ENCODE data around the gene MIEF1.

Gene MIEF1

DNA sequence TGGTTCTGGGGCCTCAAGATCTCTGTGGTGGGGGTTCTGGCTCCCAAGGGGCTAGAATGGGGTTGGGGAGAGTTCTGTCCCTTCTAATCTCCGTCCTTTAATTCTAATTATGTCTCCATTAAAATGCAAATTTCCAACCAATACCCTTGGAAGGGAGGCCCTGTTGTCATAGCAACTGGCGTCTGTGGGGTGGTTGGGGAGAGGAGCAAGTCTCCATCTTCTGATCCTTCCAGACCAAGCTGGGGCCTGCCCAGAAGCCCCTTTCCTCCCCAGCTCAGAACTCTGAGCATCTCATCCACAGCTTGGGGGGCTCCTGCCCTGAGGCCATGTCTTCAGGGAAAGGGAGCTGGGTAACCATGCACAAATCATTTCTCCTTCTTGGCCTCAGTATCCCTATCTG is 35.9 kb downstream of the MIEF1 start:
- DNase-seq, result no peak
- no peaks in the 10 kb centered on the region for H3K9me3 ChIP-seq (ENCODE audit: severe bottlenecking)
- H3K27me3 ChIP-seq (ENCODE audit: insufficient read depth, low read depth, severe bottlenecking), result no peaks in the 10 kb centered on the region
- H3K27ac ChIP-seq, result no peak overlapping the region
- no peak for TF ChIP-seq CTCF (IDR thresholded peaks at IDR 0.05; ENCODE audit: low read depth, low read length)
- H3K36me3 ChIP-seq, result no peaks in the 10 kb centered on the region
- no peak overlapping the region for H3K4me3 ChIP-seq (ENCODE audit: low read depth, low read length)

DNA sequence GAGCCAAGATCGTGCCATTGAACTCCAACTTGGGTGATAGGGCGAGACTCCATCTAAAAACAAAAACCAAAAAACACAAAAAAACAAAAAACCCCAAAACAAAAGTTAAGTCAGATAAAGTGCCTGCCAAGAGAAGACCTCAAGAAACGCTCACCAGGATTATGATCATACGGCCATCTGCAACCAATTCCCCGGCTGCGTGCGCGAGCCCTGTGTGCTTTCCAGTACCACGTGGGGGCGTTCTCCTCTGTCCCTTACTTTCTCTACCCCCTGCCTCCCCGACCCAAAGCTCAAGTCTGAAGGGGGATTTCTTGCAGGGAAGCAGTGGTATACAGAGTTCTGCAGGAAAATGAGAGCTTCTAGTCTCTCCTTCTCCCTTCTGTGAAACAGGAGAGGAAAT is 41.0 kb downstream of the MIEF1 start:
- DNase-seq, result peak; percentile 88
- H3K9me3 ChIP-seq (ENCODE audit: severe bottlenecking), result no peaks in the 10 kb centered on the region
- H3K27me3 ChIP-seq (ENCODE audit: insufficient read depth, low read depth, severe bottlenecking), result no peaks in the 10 kb centered on the region
- TF ChIP-seq CTCF (IDR thresholded peaks at IDR 0.05; ENCODE audit: low read depth, low read length), result peak; percentile 84
- no peaks in the 10 kb centered on the region for H3K36me3 ChIP-seq
- H3K4me3 ChIP-seq (ENCODE audit: low read depth, low read length), result no peak overlapping the region
- no peak overlapping the region for H3K27ac ChIP-seq

DNA sequence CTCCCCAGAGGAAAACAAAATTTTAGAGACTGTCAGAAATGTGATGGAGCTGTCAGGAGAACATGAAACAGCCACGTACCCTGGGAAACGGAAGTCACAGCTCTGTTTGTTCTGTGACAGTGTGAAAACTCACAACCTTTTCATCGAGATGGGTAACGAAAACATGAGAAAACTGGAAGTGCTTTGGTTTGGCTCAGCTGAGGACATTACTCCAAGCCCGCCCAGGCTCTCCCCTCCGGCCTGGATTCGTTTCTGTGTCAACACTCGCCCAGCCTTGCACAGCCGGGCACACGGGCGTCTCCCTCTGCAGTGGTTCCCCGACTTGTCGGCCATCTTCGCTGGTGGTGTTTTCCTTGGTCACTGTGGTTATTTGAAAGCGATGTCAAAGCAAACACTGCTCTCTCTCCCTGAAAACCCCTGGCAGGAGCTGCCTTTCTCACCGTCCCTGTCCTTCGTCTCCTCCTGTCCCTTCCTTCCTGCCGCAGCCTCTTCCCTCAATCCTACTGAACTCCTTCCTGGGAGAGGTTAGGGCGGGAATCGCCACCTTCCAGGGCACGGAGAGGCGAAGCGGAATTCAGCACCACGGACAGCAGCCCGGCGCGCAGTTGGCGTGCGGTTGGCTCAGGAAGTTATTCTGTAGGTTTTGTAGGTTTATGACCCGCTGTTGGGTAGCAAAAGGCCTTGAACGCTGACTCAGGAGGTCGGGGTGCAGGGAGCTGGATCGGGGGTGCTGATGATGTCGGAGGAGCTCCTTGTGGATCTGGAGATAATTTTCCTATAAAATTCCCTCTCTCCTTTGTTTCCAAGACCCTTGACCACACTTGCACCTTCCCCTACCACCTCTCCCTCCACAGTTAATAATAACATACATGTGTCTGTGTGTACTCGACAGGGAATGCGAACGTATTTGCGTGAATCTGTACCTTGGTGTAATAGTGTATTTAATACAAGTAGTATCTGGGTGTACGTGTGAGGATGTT is 43.6 kb downstream of the MIEF1 start:
- Histone ChIP-seq H3K36me3 (no peaks in the 10 kb centered on the region), H3K9me3 (ENCODE audit: severe bottlenecking) (no peaks in the 10 kb centered on the region), H3K4me3 (ENCODE audit: low read depth, low read length) (no peak overlapping the region), H3K27ac (no peak overlapping the region), H3K27me3 (ENCODE audit: insufficient read depth, low read depth, severe bottlenecking) (no peaks in the 10 kb centered on the region)
- no peak for DNase-seq
- no peak for TF ChIP-seq CTCF (IDR thresholded peaks at IDR 0.05; ENCODE audit: low read depth, low read length)

- TF ChIP-seq CTCF (IDR thresholded peaks at IDR 0.05; ENCODE audit: low read depth, low read length), result no peak
- DNase-seq, result no peak
- Histone ChIP-seq H3K4me3 (ENCODE audit: low read depth, low read length) (no peak overlapping the region), H3K27ac (no peak overlapping the region), H3K9me3 (ENCODE audit: severe bottlenecking) (no peaks in the 10 kb centered on the region), H3K27me3 (ENCODE audit: insufficient read depth, low read depth, severe bottlenecking) (no peaks in the 10 kb centered on the region), H3K36me3 (no peaks in the 10 kb centered on the region)
These were observed 44.9 kb downstream of the MIEF1 start for GRCh38 chr22:39546889-39547586.

DNA sequence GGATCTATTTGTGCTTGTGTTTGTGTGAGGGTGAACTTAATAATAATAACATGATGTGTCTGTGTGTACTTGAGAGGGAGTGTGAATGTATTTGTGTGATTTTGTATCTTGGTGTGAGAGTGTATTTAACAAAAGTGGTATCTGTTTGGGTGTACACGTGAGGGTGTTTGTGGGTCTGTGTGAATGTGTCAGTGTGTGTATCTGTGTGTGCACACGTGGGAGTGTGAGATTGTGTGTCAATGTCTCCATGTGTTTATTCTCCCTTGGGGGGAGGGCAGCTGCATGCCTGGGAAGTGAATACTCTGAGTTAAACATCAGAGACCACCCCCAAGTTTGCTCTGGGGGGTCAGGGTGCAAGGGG is 45.5 kb downstream of the MIEF1 start:
- Histone ChIP-seq H3K27me3 (ENCODE audit: insufficient read depth, low read depth, severe bottlenecking) (no peaks in the 10 kb centered on the region), H3K36me3 (no peaks in the 10 kb centered on the region), H3K9me3 (ENCODE audit: severe bottlenecking) (no peaks in the 10 kb centered on the region), H3K4me3 (ENCODE audit: low read depth, low read length) (no peak overlapping the region), H3K27ac (no peak overlapping the region)
- no peak for TF ChIP-seq CTCF (IDR thresholded peaks at IDR 0.05; ENCODE audit: low read depth, low read length)
- DNase-seq, result no peak
